Measurements from ENCODE around the gene THUMPD2.
A peak's percentile ranks its signal among the peaks of the same experiment; 100 is the strongest.

Gene THUMPD2

GRCh38 chr2:39715822-39716221, 63.2 kb downstream of the THUMPD2 start:
- no peak for DNase-seq

GRCh38 chr2:39715095-39715494, 64.0 kb downstream of the THUMPD2 start:
- DNase-seq = no peak

GRCh38 chr2:39712953-39713352, 66.1 kb downstream of the THUMPD2 start:
- DNase-seq = no peak

- DNase-seq = no peak
Measured at GRCh38 chr2:39710807-39711206, 68.3 kb downstream of the THUMPD2 start.

- no peak for DNase-seq
Measured at GRCh38 chr2:39708003-39708402, 71.1 kb downstream of the THUMPD2 start.

- no peak for DNase-seq
Measured at GRCh38 chr2:39706945-39707344, 72.1 kb downstream of the THUMPD2 start.

GRCh38 chr2:39706312-39706711, 72.7 kb downstream of the THUMPD2 start:
- no peak for DNase-seq

- DNase-seq = no peak
Measured at GRCh38 chr2:39705638-39706037, 73.4 kb downstream of the THUMPD2 start.

GRCh38 chr2:39704540-39704939, 74.5 kb downstream of the THUMPD2 start:
- no peak for DNase-seq

GRCh38 chr2:39703181-39703872, 75.7 kb downstream of the THUMPD2 start:
- no peak for DNase-seq

- DNase-seq = no peak
Measured at GRCh38 chr2:39701137-39701536, 77.9 kb downstream of the THUMPD2 start.

GRCh38 chr2:39697454-39697853, 81.6 kb downstream of the THUMPD2 start:
- DNase-seq = no peak

GRCh38 chr2:39696838-39697237, 82.2 kb downstream of the THUMPD2 start:
- peak; percentile 65 for DNase-seq

- DNase-seq = peak; percentile 84
Measured at GRCh38 chr2:39696101-39696553, 82.9 kb downstream of the THUMPD2 start.

GRCh38 chr2:39693245-39693644, 85.8 kb downstream of the THUMPD2 start:
- no peak for DNase-seq

- peak; percentile 20 for DNase-seq
Measured at GRCh38 chr2:39689876-39690275, 89.2 kb downstream of the THUMPD2 start.

- DNase-seq = no peak
Measured at GRCh38 chr2:39689272-39689841, 89.7 kb downstream of the THUMPD2 start.

- no peak for DNase-seq
Measured at GRCh38 chr2:39688181-39688580, 90.9 kb downstream of the THUMPD2 start.

- no peak for DNase-seq
Measured at GRCh38 chr2:39686456-39686855, 92.6 kb downstream of the THUMPD2 start.

Data from EL (cell line).